Activated T-cell treated with anti-CD3 and anti-CD28 coated beads for 48 hours (primary cell): ENCODE data around the gene KCNQ1.

Source experiments
- DNase-seq: peaks from one replicate; pipeline ENCODE4 v3.0.0-alpha.2; 2020; ENCODE audit warnings: low read depth

KCNQ1 gene

GRCh38 chr11:2716376-2717095 lies 271.7 kb downstream of the KCNQ1 start:
- DNase-seq = no peak

GRCh38 chr11:2717561-2718325 lies 272.9 kb downstream of the KCNQ1 start:
- no peak for DNase-seq

DNA sequence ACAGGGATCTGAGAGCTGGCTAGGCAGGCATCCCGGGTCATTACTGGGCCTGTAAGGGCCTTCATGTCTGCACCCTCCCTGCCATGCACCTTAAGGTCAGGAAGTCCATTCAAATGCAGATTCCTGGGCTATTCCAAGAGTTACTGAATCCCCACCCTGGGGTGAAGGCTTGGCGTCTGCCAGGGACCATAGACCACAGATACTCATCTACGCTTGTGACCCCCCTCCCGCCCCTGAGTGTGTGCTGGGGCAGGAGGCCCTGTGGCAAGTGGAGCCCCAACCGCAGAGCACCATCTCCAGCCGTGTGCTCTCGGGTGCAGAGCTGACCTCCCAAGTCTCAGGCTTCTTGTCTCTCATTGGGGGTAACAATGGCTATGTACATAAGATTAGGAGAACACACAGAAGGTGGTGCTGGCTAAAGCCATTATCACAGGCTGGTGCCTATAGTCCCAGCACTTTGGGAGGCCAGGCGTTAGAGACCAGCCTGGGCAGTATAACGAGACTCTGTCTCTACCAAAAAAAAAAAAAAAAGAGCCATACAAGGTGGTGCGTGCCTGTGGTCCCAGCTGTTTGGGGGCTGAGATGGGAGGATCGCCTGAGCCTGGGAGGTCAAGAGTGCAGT lies 274.1 kb downstream of the KCNQ1 start:
- no peak for DNase-seq

DNA sequence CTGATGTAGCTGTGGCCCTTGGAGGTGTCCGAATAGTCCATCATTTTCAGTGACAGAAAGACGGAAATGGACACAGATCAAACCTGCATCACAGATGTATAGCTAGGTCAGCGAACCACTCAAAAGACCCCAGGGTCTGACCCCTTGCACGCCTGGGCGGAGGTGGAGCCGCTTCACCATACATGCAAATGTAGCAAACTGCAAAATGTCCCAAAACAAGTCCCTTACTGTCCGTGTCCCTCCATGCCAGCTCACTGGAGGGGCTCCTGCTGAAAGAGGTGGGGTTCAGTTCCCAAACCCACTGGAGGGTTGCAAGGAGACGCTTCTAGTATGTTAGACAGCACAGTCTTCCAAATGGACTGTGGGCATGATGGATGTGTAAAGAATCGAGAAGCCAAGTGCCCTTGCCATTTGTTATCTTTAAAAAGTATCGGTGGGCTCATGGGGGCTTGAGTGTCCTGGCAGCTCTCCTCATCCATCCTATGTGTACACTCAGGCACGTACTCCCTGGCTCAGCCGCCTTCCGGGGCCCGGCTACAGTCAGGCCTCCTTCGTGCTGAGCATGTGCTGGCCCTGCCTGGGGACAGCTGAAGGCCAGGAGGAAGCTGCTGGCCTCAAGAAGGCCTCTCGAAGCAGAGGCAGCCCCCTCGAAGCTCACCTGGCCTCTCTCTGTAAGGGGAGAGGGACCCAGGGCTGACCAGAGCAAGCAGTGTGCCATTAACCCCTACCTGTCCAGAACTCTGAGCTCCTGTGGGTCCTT lies 275.2 kb downstream of the KCNQ1 start:
- DNase-seq = no peak

DNA sequence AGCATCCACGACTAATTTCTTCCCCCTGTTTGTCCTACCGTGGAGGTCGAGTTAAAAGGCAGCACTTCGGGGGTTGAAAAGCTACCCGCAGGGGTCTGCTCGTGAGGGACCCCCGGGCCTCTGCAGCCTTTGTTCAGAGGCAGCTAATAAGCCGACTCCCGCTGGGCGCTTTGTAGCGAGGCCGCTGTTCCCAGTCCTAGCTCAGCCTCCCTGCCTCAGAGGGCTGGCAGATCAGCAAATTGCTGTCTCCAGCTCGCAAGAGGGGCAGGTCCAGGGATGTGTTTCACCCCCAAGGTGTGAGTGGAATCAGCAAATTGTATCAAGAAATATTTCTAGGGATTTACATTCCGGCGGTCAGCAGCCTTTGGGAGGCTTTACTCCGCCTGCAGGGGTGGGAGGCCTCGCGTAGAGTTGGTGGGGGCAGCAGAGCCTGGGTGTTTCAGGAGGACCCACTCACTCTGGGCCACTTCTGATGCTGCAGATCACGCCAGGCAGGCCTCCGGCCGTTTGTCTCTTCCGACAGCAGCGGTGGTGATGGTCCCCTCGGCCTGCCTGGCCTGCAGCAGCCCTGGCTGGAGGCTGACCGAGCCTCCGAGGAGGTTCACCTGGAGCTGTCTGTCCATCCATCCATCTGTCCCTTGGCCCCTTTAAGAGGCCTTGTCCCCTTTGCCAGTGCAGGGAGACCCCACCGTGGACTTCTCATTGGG lies 276.6 kb downstream of the KCNQ1 start:
- DNase-seq = no peak

- no peak for DNase-seq
These were observed 278.1 kb downstream of the KCNQ1 start for GRCh38 chr11:2722955-2723354.

DNA sequence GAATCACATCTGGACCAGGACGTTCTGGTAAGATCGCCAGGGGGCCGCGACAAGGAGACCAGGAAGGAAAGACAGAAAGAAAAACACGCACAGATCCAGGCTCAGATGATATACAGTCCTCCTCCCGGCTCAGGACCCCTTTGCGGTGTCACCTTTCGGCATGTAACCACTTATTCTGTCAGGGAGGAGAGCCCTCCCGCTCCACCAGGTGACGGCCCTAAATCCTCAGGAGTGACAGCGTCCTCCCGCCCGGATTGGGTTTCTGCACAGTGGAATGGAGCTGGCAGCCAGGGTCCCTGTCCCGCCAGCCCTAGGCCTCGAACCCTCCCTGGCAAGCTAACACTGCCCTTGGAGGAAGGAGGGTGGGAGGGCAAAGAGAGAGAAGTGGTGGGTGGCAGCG lies 279.3 kb downstream of the KCNQ1 start:
- DNase-seq = no peak

GRCh38 chr11:2724653-2725367 lies 280.0 kb downstream of the KCNQ1 start:
- no peak for DNase-seq

DNA sequence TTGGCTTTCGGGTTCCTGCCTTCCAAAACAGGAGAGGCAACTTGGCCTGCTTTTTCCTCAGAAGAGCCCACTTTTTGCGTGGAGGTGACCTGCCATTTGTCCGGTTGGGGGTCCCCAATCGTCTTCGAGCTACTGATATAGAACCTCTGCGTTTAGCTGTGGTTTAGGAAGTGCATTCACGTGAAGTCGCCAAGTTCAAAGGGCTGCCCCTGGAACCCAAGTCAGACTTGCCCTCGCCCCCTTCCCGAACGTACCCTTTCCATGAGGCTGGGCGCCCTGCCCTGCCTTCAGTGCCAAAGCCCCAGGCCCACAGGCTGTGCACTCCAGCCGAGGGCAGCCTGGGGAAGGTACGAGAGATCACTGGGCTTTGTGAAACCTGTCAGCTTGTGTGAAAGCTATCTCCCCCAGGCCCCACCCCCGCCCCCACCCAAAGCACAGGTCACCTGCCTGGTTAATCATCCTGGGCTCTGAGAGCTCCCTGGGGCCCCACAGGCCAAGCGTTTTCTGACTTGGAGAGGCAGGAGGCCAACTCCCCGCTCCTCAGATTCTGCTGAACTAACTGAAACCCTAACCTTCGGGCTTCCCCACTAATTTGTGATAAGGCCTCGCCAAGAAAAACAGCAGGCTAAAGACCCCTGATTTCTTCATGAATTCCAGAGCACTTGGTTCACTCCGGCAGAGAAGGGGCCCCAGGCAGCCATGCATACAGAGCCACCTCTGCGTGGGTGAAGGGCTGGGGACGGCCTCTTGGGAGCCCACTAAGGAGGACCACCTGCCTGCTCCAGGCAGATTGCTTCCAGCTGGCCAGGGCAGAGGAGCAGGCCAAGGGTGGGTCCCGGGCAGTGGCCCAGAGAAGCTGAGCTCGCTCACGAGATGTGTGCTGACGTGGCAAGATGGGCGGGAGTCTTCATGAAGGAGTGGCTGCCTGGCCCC lies 280.8 kb downstream of the KCNQ1 start:
- no peak for DNase-seq

DNA sequence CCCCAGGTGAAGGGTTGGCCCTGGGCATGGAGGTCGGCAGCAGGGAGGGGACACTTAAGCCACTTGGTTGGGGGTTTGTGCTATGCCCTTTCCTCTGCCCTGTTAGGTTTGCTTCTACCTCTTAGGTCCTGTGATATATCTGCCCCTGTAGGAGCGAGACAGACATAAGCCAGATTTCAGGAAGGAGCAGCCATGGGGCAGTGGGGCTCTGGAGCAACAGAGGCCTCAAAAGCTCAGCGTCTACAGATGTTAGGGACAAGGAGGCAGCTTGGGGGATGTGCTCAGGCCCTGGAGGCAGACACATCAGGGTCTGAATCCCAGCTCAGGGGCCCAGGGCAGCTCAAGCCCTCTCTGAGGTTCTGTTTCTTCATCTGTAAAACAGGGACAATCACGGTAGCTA lies 282.2 kb downstream of the KCNQ1 start:
- DNase-seq = no peak

GRCh38 chr11:2728128-2728662 lies 283.4 kb downstream of the KCNQ1 start:
- DNase-seq = no peak

- DNase-seq = no peak
These were observed 284.0 kb downstream of the KCNQ1 start for GRCh38 chr11:2728663-2729332.

GRCh38 chr11:2729841-2730240 lies 285.0 kb downstream of the KCNQ1 start:
- DNase-seq = no peak

DNA sequence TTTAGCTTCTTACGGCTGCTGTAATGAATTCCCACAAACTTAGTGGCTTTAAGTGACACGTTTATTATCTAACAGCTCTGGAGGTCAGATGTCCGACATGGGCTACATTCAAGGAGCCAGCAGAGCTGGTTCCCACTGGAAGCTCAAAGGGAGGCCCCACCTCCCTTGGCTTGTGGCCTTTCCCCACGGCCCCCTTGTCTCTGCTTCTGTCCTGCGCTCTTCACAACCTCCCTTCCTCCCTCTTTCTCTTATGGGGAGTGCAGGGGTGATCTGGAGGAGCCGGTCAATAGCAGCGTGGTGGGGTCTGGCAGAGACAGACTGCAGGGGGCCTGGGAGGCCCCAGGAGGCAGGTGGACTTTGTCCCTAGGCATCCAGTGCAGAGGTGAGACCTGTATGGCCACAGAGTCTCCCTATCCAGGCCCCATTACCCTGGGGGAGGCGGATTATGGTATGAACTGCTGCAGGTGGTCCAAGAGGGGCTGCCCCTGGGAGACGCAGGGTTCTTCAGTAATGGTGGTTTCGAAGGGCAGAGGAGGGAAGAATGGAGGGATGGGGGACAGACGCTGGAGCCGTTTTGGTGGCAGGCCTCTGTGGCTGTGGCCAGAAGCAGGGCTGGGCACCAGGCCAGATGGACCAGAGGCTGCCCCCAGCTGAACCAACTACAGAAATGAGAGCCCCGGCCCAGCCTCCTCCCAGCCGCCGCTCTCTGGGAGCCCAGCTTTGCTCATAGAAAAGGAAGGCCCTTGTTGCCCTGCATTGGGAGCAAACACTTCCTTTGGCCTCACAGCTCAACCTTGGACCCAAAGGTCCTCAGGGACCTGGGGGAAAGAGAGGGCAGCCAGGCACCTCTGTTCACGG lies 285.7 kb downstream of the KCNQ1 start:
- DNase-seq = no peak

- no peak for DNase-seq
These were observed 286.6 kb downstream of the KCNQ1 start for GRCh38 chr11:2731130-2732125.

DNA sequence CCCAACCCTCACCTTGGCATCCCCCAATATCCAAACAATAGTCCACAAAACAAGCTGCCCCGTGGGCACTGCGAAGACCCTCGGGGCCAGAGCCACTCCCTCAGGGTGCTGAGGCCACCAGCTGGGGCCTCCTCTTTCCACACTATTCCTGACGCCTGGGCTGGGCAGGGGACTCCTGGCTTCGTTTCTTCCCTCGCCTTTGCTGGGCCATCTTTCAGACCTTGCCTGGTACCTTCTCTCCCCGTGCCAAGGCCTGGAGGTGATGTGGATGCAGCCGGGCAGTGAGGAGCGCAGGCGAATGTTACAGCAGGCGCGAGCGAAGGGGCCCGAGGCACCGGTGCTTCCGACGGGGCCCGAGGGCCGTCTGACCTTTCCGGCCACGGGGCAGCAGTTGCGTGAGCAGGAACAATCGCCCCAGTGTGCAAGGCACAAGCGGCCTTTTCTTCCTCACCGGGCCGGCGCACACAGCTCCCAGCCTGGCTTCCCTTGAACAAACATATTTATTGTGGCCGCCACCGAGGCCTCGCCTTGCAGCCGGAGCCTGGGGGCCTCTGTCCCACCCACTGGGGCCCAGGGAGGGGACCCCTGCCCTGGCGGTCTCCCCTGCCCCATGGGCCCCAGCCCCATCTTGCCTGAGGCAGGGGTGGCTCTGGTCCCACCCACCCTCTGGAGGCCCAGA lies 287.6 kb downstream of the KCNQ1 start:
- DNase-seq = no peak
